Measurements from ENCODE around the gene PRR20G. TPM values are rescaled to one million over a fixed set of nuclear protein-coding genes. Genes with fewer than 3 reads are reported as not detected.

PRR20G gene
- total and polyA plus RNA-seq, 2 experiments from 2014 or later: 0.39 TPM; not detected in 1

GRCh38 chr3:127250032-127250431, 37.8 kb downstream of the PRR20G start (continued):
- TF ChIP-seq, protein P1, sequence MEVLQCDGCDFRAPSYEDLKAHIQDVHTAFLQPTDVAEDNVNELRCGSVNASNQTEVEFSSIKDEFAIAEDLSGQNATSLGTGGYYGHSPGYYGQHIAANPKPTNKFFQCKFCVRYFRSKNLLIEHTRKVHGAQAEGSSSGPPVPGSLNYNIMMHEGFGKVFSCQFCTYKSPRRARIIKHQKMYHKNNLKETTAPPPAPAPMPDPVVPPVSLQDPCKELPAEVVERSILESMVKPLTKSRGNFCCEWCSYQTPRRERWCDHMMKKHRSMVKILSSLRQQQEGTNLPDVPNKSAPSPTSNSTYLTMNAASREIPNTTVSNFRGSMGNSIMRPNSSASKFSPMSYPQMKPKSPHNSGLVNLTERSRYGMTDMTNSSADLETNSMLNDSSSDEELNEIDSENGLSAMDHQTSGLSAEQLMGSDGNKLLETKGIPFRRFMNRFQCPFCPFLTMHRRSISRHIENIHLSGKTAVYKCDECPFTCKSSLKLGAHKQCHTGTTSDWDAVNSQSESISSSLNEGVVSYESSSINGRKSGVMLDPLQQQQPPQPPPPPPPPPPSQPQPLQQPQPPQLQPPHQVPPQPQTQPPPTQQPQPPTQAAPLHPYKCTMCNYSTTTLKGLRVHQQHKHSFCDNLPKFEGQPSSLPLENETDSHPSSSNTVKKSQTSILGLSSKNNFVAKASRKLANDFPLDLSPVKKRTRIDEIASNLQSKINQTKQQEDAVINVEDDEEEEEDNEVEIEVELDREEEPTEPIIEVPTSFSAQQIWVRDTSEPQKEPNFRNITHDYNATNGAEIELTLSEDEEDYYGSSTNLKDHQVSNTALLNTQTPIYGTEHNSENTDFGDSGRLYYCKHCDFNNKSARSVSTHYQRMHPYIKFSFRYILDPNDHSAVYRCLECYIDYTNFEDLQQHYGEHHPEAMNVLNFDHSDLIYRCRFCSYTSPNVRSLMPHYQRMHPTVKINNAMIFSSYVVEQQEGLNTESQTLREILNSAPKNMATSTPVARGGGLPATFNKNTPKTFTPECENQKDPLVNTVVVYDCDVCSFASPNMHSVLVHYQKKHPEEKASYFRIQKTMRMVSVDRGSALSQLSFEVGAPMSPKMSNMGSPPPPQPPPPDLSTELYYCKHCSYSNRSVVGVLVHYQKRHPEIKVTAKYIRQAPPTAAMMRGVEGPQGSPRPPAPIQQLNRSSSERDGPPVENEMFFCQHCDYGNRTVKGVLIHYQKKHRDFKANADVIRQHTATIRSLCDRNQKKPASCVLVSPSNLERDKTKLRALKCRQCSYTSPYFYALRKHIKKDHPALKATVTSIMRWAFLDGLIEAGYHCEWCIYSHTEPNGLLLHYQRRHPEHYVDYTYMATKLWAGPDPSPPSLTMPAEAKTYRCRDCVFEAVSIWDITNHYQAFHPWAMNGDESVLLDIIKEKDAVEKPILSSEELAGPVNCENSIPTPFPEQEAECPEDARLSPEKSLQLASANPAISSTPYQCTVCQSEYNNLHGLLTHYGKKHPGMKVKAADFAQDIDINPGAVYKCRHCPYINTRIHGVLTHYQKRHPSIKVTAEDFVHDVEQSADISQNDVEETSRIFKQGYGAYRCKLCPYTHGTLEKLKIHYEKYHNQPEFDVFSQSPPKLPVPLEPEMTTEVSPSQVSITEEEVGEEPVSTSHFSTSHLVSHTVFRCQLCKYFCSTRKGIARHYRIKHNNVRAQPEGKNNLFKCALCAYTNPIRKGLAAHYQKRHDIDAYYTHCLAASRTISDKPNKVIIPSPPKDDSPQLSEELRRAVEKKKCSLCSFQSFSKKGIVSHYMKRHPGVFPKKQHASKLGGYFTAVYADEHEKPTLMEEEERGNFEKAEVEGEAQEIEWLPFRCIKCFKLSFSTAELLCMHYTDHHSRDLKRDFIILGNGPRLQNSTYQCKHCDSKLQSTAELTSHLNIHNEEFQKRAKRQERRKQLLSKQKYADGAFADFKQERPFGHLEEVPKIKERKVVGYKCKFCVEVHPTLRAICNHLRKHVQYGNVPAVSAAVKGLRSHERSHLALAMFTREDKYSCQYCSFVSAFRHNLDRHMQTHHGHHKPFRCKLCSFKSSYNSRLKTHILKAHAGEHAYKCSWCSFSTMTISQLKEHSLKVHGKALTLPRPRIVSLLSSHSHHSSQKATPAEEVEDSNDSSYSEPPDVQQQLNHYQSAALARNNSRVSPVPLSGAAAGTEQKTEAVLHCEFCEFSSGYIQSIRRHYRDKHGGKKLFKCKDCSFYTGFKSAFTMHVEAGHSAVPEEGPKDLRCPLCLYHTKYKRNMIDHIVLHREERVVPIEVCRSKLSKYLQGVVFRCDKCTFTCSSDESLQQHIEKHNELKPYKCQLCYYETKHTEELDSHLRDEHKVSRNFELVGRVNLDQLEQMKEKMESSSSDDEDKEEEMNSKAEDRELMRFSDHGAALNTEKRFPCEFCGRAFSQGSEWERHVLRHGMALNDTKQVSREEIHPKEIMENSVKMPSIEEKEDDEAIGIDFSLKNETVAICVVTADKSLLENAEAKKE (CRISPR knock-in tag; IDR thresholded peaks at IDR 0.05): no peak
- TF ChIP-seq CREB1 (CRISPR knock-in tag; IDR thresholded peaks at IDR 0.05; ENCODE audit: low read depth) (no peak), POLR2AphosphoS5 (IDR thresholded peaks at IDR 0.05; ENCODE audit: low read depth) (no peak)

GRCh38 chr3:127247292-127247691, 40.6 kb downstream of the PRR20G start:
- H3K9me3 Mint-ChIP-seq: peaks cover 83% of the 10 kb centered on the region
- H3K36me3 Mint-ChIP-seq (ENCODE audit: low read depth): peaks cover 16% of the 10 kb centered on the region
- no peak overlapping the region for H3K27ac Mint-ChIP-seq
- no peaks in the 10 kb centered on the region for H3K4me1 ChIP-seq (ENCODE audit: insufficient read depth)
- H4K20me1 ChIP-seq (replicated peaks; ENCODE audit: insufficient read depth): no peaks in the 10 kb centered on the region
- no peak overlapping the region for H3K4me2 ChIP-seq
- no peaks in the 10 kb centered on the region for H3K9me2 ChIP-seq (ENCODE audit: insufficient read depth)
- DNase-seq (ENCODE audit: low spot score) (peak; percentile 11), ATAC-seq (no peak)
- peaks cover 17% of the 10 kb centered on the region for H3K36me3 ChIP-seq (ENCODE audit: insufficient read depth)
- H3F3A ChIP-seq (replicated peaks; ENCODE audit: low read depth): no peaks in the 10 kb centered on the region
- peaks cover 4% of the 10 kb centered on the region for H3K27me3 Mint-ChIP-seq (ENCODE audit: insufficient read depth, low read depth, poor library complexity)
- H3K27ac ChIP-seq (ENCODE audit: low read depth): no peak overlapping the region
- H3K4me3 Mint-ChIP-seq: no peak overlapping the region
- no peaks in the 10 kb centered on the region for H3K79me2 ChIP-seq (replicated peaks; ENCODE audit: insufficient read depth)
- H3K4me3 ChIP-seq: no peak overlapping the region
- no peak overlapping the region for H2AFZ ChIP-seq
- H3K4me1 Mint-ChIP-seq: no peaks in the 10 kb centered on the region
- H3K27me3 ChIP-seq (ENCODE audit: insufficient read depth): no peaks in the 10 kb centered on the region
- TF ChIP-seq EZH2 (IDR thresholded peaks at IDR 0.05; ENCODE audit: low read depth, unreplicated experiment) (no peak), NANOG (IDR thresholded peaks at IDR 0.05; ENCODE audit: borderline replicate concordance) (no peak), REST (IDR thresholded peaks at IDR 0.05; ENCODE audit: unreplicated experiment) (no peak), ZNF331 (CRISPR knock-in tag; IDR thresholded peaks at IDR 0.05; ENCODE audit: low read depth) (no peak), CREB1 (CRISPR knock-in tag; IDR thresholded peaks at IDR 0.05; ENCODE audit: low read depth) (no peak), EZH2phosphoT487 (IDR thresholded peaks at IDR 0.05; ENCODE audit: unreplicated experiment) (no peak), JUNB (IDR thresholded peaks at IDR 0.05; ENCODE audit: unreplicated experiment) (no peak), ETS1 (IDR thresholded peaks at IDR 0.05) (no peak), STAT1 (IDR thresholded peaks at IDR 0.05; ENCODE audit: unreplicated experiment) (no peak), POLR2AphosphoS5 (IDR thresholded peaks at IDR 0.05; ENCODE audit: low read depth) (no peak)
- TF ChIP-seq, protein P2, sequence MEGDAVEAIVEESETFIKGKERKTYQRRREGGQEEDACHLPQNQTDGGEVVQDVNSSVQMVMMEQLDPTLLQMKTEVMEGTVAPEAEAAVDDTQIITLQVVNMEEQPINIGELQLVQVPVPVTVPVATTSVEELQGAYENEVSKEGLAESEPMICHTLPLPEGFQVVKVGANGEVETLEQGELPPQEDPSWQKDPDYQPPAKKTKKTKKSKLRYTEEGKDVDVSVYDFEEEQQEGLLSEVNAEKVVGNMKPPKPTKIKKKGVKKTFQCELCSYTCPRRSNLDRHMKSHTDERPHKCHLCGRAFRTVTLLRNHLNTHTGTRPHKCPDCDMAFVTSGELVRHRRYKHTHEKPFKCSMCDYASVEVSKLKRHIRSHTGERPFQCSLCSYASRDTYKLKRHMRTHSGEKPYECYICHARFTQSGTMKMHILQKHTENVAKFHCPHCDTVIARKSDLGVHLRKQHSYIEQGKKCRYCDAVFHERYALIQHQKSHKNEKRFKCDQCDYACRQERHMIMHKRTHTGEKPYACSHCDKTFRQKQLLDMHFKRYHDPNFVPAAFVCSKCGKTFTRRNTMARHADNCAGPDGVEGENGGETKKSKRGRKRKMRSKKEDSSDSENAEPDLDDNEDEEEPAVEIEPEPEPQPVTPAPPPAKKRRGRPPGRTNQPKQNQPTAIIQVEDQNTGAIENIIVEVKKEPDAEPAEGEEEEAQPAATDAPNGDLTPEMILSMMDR (conservative IDR thresholded peaks at IDR 0.05; ENCODE audit: low read depth in 2 of 2): no peak

Measured in GM23338 (cell line).